ENCODE results near the gene ARHGEF33.

ARHGEF33 gene

DNA sequence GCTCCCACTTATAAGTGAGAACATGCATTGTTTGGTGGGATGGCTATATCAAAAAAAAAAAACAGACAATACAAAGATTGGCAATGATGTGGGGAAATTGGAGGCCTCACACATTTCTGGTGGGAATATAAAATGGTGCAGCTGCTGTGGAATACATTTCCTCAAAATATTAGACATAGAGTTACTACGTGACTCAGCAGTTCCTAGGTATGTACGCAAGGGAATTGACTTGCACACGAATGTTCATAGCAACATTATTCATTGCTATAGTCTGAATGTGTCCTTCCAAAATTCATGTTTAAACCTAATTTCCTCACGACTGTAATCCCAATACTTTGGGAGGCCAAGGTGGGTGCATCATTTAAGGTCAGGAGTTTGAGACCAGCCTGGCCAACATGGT, 2.3 kb upstream of the ARHGEF33 start:
- no peak for DNase-seq (ENCODE audit: low spot score)
- TF ChIP-seq, protein P1, sequence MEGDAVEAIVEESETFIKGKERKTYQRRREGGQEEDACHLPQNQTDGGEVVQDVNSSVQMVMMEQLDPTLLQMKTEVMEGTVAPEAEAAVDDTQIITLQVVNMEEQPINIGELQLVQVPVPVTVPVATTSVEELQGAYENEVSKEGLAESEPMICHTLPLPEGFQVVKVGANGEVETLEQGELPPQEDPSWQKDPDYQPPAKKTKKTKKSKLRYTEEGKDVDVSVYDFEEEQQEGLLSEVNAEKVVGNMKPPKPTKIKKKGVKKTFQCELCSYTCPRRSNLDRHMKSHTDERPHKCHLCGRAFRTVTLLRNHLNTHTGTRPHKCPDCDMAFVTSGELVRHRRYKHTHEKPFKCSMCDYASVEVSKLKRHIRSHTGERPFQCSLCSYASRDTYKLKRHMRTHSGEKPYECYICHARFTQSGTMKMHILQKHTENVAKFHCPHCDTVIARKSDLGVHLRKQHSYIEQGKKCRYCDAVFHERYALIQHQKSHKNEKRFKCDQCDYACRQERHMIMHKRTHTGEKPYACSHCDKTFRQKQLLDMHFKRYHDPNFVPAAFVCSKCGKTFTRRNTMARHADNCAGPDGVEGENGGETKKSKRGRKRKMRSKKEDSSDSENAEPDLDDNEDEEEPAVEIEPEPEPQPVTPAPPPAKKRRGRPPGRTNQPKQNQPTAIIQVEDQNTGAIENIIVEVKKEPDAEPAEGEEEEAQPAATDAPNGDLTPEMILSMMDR (IDR thresholded peaks at IDR 0.05; ENCODE audit: borderline replicate concordance, control extremely low read depth, extremely low read depth, insufficient read depth, missing control alignments): no peak
- in situ Hi-C loops (cut with MboI; ENCODE audit: low sequenced_read_pairs, unreplicated experiment): no loop called here

DNA sequence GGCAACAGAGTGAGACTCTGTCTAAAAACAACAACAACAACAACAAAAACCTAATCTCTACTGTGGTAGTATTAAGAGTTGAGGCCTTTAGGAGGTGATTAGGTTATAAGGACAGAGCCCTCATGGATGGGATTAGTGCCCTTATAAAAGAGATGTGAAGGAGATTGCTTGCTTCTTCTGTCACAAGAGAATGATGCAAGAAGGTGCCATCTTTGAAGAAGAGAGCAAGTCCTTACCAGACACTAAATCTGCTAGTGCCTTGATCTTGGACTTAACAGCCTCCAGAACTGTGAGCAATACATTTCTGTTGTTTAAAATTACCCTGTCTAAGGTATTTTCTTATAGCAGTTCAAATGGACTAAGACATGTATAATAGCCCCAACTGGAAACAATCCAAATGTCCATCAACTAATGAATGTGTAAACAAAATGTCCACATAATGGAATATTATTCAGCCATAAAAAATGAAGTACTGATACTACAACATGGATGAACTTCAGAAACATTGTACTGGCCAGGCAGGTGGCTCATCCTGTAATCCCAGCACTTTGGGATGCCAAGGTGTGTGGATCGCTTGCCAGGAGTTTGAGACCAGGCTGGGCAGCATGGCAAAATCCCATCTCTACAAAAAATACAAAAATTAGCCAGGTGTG, 1.6 kb upstream of the ARHGEF33 start:
- in situ Hi-C loops (cut with MboI; ENCODE audit: low sequenced_read_pairs, unreplicated experiment): no loop called here
- TF ChIP-seq, protein P1 (IDR thresholded peaks at IDR 0.05; ENCODE audit: borderline replicate concordance, control extremely low read depth, extremely low read depth, insufficient read depth, missing control alignments): no peak
- DNase-seq (ENCODE audit: low spot score): no peak

DNA sequence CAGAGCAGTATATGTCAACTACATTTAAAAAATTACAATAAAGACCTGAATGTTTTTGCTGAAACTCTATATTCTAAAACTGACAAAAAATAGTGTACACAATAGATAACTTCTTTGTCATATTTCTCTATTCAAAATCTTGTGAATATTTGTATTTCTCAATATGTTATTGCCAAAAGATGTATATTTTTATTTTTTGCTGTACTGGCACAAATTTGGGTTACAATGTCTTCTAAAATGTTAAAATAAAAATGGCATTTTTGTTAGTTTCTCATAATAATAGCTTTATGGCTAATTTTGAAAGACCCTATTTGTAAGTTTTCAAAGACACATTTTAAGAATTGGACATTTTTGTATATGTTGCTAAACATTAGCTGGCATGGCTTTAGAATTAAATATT, 630 bp upstream of the ARHGEF33 start:
- no peak for DNase-seq (ENCODE audit: low spot score)
- TF ChIP-seq, protein P1 (IDR thresholded peaks at IDR 0.05; ENCODE audit: borderline replicate concordance, control extremely low read depth, extremely low read depth, insufficient read depth, missing control alignments): no peak
- in situ Hi-C loops (cut with MboI; ENCODE audit: low sequenced_read_pairs, unreplicated experiment): no loop called here

DNA sequence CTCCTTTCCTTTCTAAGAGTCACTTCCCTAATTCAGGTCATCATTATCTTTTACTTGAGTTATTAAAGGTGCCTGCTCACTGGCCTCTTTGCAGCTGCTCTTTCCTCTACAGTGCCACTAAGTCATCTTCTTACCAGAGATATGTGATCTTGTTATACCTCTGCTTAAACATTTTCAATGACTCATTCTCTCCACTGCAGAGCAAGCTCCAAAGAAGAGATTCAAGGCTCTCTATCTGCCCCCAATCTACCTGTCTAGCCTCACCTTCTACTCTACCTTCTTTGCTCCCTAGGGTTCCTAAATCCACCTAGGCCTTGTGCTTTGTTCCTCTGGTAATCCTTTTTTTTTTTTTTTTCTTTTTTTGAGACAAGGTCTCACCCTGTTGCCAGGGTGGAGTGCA, 3.1 kb downstream of the ARHGEF33 start:
- TF ChIP-seq, protein P1 (IDR thresholded peaks at IDR 0.05; ENCODE audit: borderline replicate concordance, control extremely low read depth, extremely low read depth, insufficient read depth, missing control alignments): no peak
- in situ Hi-C loops (cut with MboI; ENCODE audit: low sequenced_read_pairs, unreplicated experiment): no loop called here
- no peak for DNase-seq (ENCODE audit: low spot score)

DNA sequence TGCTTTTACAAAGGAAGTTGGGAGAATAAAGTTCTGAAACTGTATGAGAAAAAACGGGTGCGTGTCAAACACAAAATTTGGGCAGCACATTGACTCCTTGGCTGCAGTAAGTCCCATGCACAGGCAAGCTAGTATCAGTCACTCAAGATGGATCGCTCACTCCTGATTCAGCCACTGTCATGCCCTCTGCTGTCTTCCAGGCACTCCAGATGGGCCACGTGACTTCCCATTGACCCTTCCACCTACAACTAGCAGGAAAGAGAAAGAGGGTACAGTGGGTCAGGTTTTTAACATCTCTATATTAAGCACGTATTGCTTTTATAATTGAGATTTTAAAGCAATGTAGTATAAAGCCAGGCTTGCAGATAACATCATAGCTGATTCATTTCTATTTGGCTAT, 8.6 kb downstream of the ARHGEF33 start:
- no peak for DNase-seq (ENCODE audit: low spot score)

DNA sequence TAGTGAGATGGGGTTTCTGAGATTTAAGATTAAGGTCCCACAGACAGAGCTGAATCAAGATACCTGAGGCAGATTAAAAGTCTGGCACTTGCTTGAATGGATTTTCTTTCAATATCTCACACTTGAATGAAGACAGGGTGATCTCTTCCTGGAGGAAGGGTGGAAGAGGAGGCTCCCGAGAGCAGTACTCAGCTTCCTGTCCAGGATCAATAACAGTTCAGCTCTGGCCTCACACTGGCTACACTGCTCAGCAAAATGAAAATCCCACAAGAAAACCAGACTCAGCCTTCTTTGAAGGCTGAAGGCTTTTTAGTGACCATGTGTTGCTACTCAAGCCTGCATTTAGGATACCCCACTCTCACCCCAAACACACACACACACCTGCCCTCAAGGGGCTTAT, 11.1 kb downstream of the ARHGEF33 start:
- DNase-seq (ENCODE audit: low spot score): no peak
- in situ Hi-C loops (cut with MboI; ENCODE audit: low sequenced_read_pairs, unreplicated experiment): no loop called here
- TF ChIP-seq, protein P1 (IDR thresholded peaks at IDR 0.05; ENCODE audit: borderline replicate concordance, control extremely low read depth, extremely low read depth, insufficient read depth, missing control alignments): no peak

More for the DNA sequence above, 8.6 kb downstream of the ARHGEF33 start:
- in situ Hi-C loops (cut with MboI; ENCODE audit: low sequenced_read_pairs, unreplicated experiment): no loop called here
- TF ChIP-seq, protein P1 (IDR thresholded peaks at IDR 0.05; ENCODE audit: borderline replicate concordance, control extremely low read depth, extremely low read depth, insufficient read depth, missing control alignments): no peak

Measured in GM13976 (cell line).